K562 (cell line): ENCODE results near the gene LYPD5. TPM values are rescaled to one million over a fixed set of nuclear protein-coding genes. Genes with fewer than 3 reads are reported as not detected.

Experiments used
- CREB1 ChIP-seq, 2 experiments: sonication (generic) in 1 of 2; formaldehyde crosslinking in 1 of 2; IDR thresholded peaks; 2 replicates each; pipeline versions ENCODE4 v1.6.1 to v1.8.0; 2012 to 2022; ENCODE audit warnings: inconsistent platforms in 1 of 2, mild to moderate bottlenecking in 1 of 2, missing genetic modification reagents in 1 of 2, moderate library complexity in 1 of 2
- DMBX1 ChIP-seq: fragments of 250-450 bp; sonication (Bioruptor Pico); IDR thresholded peaks from 2 replicates; pipeline ENCODE4 v1.8.0; 2022; ENCODE audit warnings: inconsistent platforms, mild to moderate bottlenecking, moderate library complexity, borderline replicate concordance
- FIP1L1 ChIP-seq: fragments of 200-400 bp; formaldehyde crosslinking; IDR thresholded peaks from 2 replicates; pipeline ENCODE4 v1.6.1; 2018; ENCODE audit warnings: mild to moderate bottlenecking, low read depth, low read length; ENCODE audit not compliant: poor library complexity, severe bottlenecking
- JUNB ChIP-seq: fragments of 450-650 bp; formaldehyde crosslinking; conservative IDR thresholded peaks from 2 replicates; pipeline ENCODE4 v1.4.0; 2020; ENCODE audit warnings: mild to moderate bottlenecking
- KDM4B ChIP-seq, 2 experiments: fragments of 450-650 bp in 1 of 2; sonication (generic) in 1 of 2; IDR thresholded peaks; 2 replicates each; pipeline ENCODE4 v1.6.1; 2016 to 2017; ENCODE audit warnings: borderline replicate concordance in 2 of 2, antibody characterized with exemption in 1 of 2, low read depth in 1 of 2, mild to moderate bottlenecking in 1 of 2
- LARP7 ChIP-seq: fragments of 450-650 bp; IDR thresholded peaks from 2 replicates; pipeline ENCODE4 v1.6.1; 2016
- NR2F6 ChIP-seq: fragments of 450-650 bp; formaldehyde crosslinking; IDR thresholded peaks from 2 replicates; pipeline ENCODE4 v1.4.0; 2020; ENCODE audit warnings: mild to moderate bottlenecking
- TCFL5 ChIP-seq: fragments of 250-450 bp; sonication (Bioruptor Pico); conservative IDR thresholded peaks from 2 replicates; pipeline ENCODE4 v1.6.1; 2021; ENCODE audit warnings: mild to moderate bottlenecking, moderate library complexity, matching md5 sums
- ZBTB17 ChIP-seq: fragments of 450-650 bp; formaldehyde crosslinking; IDR thresholded peaks from 2 replicates; pipeline ENCODE4 v1.4.0; 2020; ENCODE audit warnings: mild to moderate bottlenecking
- ZC3H11A ChIP-seq: IDR thresholded peaks from 2 replicates; pipeline ENCODE4 v1.6.1; 2012; ENCODE audit warnings: low read depth, low read length, improper control_type of control experiment
- ZFP36 ChIP-seq: fragments of 150-350 bp; IDR thresholded peaks from 2 replicates; pipeline ENCODE4 v1.6.1; 2018; ENCODE audit warnings: low read length, low read depth; ENCODE audit not compliant: partially characterized antibody
- ZNF133 ChIP-seq: fragments of 250-450 bp; sonication (Bioruptor Pico); IDR thresholded peaks from 2 replicates; pipeline ENCODE4 v1.4.0; 2020; ENCODE audit warnings: mild to moderate bottlenecking
- ZNF197 ChIP-seq: fragments of 200-800 bp; sonication (Bioruptor generic); IDR thresholded peaks from 2 replicates; pipeline ENCODE4 v1.6.1; 2016; ENCODE audit warnings: low read depth, missing genetic modification characterization, missing compliant biosample characterization
- ZNF239 ChIP-seq: fragments of 250-450 bp; sonication (Bioruptor Pico); IDR thresholded peaks from 2 replicates; pipeline ENCODE4 v1.4.0; 2020; ENCODE audit warnings: mild to moderate bottlenecking
- ZNF507 ChIP-seq: conservative IDR thresholded peaks from 2 replicates; pipeline ENCODE4 v1.6.1; 2017; ENCODE audit warnings: missing genetic modification characterization, missing compliant biosample characterization
- ZNF785 ChIP-seq: fragments of 250-450 bp; sonication (Bioruptor Pico); IDR thresholded peaks from 2 replicates; pipeline ENCODE4 v1.4.0; 2020; ENCODE audit warnings: mild to moderate bottlenecking
- polyA plus RNA-seq, 8 experiments: library from polyadenylated mRNA; depleted of rRNA in 4 of 8; stranded (reverse) in 5 of 8; unstranded in 3 of 8; fragments of >200 nt; fragmentation: Nextera tagmentation in 2 of 8; fragmentation: Illumina TruSeq in 1 of 8; extraction: Ambion mirVana in 2 of 8; extraction: Trizol in 1 of 8; gene quantifications; 2 replicates each; pipeline versions ENCODE4 v1.2.1 to v1.2.3, GENCODE V29; 2011 to 2014; ENCODE audit warnings: inconsistent platforms in 1 of 8, missing spikeins in 1 of 8
- total RNA-seq, 7 experiments: library from RNA; depleted of rRNA in 6 of 7; stranded (reverse); fragments of >200 nt in 6 of 7; fragmentation: Illumina TruSeq in 2 of 7; extraction: Trizol in 2 of 7; gene quantifications; 2 replicates each; pipeline versions ENCODE4 v1.2.1 to v1.2.3, GENCODE V29; 2011 to 2021; ENCODE audit warnings: low replicate concordance in 1 of 7
- TF ChIP-seq, protein P1 (sequence below): fragments of 450-650 bp; IDR thresholded peaks from 2 replicates; pipeline ENCODE4 v1.7.0; 2016; ENCODE audit warnings: borderline replicate concordance
- TF ChIP-seq, protein P2 (sequence below): sonication (generic); formaldehyde crosslinking; IDR thresholded peaks from 2 replicates; pipeline ENCODE4 v1.8.0; 2022; ENCODE audit warnings: missing genetic modification reagents, mild to moderate bottlenecking, borderline replicate concordance
- TF ChIP-seq, protein P3 (sequence below), 3 experiments: fragments of 200-800 bp in 1 of 3; fragments of 250-450 bp in 1 of 3; fragments of 450-650 bp in 1 of 3; sonication (Bioruptor Pico) in 1 of 3; sonication (Bioruptor generic) in 1 of 3; formaldehyde crosslinking in 1 of 3; IDR thresholded peaks; 2 replicates each; pipeline versions ENCODE4 v1.6.1 to v1.8.0; 2016 to 2022; ENCODE audit warnings: mild to moderate bottlenecking in 2 of 3, missing genetic modification characterization in 2 of 3, missing compliant biosample characterization in 1 of 3, moderate library complexity in 1 of 3
- TF ChIP-seq, protein P4 (sequence below): fragments of 450-650 bp; IDR thresholded peaks from 2 replicates; pipeline ENCODE4 v1.6.1; 2016

Gene LYPD5
- total and polyA plus RNA-seq, 9 of the 15 experiments (the other 6 are each of a cell fraction or from before 2014, with no cell fraction given) = 0.03 to 0.22 (median 0.10) TPM; not detected in 3

DNA sequence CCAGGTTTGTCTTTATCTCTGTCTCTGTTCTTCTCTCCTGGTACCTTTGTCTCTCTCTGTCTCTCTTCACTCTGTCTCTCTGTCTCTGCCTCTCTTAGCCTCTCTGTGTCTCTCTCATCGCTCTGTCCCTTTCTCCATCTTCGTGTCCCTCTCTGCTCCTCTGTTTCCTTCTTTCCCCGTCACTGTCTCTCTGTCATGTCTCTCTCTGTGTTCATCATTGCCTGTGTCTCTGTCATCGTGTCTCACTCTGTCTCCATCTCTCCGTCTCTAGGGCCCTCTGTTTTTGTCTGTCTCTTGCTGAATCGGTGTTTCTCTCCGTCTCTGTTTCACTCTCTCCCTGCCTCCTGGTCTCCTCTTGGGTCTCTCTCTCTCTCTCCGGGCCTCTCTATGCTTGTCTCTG lies 18.6 kb downstream of the LYPD5 start (continued):
- TF ChIP-seq, protein P1, sequence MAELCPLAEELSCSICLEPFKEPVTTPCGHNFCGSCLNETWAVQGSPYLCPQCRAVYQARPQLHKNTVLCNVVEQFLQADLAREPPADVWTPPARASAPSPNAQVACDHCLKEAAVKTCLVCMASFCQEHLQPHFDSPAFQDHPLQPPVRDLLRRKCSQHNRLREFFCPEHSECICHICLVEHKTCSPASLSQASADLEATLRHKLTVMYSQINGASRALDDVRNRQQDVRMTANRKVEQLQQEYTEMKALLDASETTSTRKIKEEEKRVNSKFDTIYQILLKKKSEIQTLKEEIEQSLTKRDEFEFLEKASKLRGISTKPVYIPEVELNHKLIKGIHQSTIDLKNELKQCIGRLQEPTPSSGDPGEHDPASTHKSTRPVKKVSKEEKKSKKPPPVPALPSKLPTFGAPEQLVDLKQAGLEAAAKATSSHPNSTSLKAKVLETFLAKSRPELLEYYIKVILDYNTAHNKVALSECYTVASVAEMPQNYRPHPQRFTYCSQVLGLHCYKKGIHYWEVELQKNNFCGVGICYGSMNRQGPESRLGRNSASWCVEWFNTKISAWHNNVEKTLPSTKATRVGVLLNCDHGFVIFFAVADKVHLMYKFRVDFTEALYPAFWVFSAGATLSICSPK = no peak
- TF ChIP-seq TCFL5 (CRISPR knock-in tag) = no peak
- TF ChIP-seq DMBX1 (CRISPR knock-in tag) = no peak
- TF ChIP-seq ZBTB17 (CRISPR knock-in tag) = no peak
- TF ChIP-seq ZNF507 (tag) = no peak
- no peak for TF ChIP-seq ZFP36
- no peak for TF ChIP-seq ZNF197
- no peak for TF ChIP-seq CREB1 (IDR thresholded peaks at IDR 0.05)
- no peak for TF ChIP-seq CREB1 (CRISPR knock-in tag; IDR thresholded peaks at IDR 0.05)
- TF ChIP-seq NR2F6 = no peak
- no peak for TF ChIP-seq ZNF239
- TF ChIP-seq ZNF133 = no peak
- TF ChIP-seq, protein P2, sequence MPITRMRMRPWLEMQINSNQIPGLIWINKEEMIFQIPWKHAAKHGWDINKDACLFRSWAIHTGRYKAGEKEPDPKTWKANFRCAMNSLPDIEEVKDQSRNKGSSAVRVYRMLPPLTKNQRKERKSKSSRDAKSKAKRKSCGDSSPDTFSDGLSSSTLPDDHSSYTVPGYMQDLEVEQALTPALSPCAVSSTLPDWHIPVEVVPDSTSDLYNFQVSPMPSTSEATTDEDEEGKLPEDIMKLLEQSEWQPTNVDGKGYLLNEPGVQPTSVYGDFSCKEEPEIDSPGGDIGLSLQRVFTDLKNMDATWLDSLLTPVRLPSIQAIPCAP (CRISPR knock-in tag) = no peak
- TF ChIP-seq ZC3H11A = no peak
- no peak for TF ChIP-seq KDM4B (IDR thresholded peaks at IDR 0.05; ENCODE audit: borderline replicate concordance in 2 of 2, low read depth in 1 of 2)
- TF ChIP-seq ZNF785 (CRISPR knock-in tag) = no peak
- TF ChIP-seq JUNB (CRISPR knock-in tag) = no peak
- TF ChIP-seq FIP1L1 = no peak
- TF ChIP-seq LARP7 = 0 out of 2 replicates have a peak, but pooled peaks have one; percentile 46
- TF ChIP-seq, protein P3, sequence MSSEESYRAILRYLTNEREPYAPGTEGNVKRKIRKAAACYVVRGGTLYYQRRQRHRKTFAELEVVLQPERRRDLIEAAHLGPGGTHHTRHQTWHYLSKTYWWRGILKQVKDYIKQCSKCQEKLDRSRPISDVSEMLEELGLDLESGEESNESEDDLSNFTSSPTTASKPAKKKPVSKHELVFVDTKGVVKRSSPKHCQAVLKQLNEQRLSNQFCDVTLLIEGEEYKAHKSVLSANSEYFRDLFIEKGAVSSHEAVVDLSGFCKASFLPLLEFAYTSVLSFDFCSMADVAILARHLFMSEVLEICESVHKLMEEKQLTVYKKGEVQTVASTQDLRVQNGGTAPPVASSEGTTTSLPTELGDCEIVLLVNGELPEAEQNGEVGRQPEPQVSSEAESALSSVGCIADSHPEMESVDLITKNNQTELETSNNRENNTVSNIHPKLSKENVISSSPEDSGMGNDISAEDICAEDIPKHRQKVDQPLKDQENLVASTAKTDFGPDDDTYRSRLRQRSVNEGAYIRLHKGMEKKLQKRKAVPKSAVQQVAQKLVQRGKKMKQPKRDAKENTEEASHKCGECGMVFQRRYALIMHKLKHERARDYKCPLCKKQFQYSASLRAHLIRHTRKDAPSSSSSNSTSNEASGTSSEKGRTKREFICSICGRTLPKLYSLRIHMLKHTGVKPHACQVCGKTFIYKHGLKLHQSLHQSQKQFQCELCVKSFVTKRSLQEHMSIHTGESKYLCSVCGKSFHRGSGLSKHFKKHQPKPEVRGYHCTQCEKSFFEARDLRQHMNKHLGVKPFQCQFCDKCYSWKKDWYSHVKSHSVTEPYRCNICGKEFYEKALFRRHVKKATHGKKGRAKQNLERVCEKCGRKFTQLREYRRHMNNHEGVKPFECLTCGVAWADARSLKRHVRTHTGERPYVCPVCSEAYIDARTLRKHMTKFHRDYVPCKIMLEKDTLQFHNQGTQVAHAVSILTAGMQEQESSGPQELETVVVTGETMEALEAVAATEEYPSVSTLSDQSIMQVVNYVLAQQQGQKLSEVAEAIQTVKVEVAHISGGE (CRISPR knock-in tag; IDR thresholded peaks at IDR 0.05) = no peak
- TF ChIP-seq, protein P4, sequence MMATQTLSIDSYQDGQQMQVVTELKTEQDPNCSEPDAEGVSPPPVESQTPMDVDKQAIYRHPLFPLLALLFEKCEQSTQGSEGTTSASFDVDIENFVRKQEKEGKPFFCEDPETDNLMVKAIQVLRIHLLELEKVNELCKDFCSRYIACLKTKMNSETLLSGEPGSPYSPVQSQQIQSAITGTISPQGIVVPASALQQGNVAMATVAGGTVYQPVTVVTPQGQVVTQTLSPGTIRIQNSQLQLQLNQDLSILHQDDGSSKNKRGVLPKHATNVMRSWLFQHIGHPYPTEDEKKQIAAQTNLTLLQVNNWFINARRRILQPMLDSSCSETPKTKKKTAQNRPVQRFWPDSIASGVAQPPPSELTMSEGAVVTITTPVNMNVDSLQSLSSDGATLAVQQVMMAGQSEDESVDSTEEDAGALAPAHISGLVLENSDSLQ = no peak
